Neural cell (in vitro differentiated cells): ENCODE measurements around the gene SNX10. TPM values are rescaled to one million over a fixed set of nuclear protein-coding genes. Genes with fewer than 3 reads are reported as not detected.

ENCODE experiments used
- H2AFZ ChIP-seq: fragments of 200-600, 300-800 bp; sonication (generic), shearing (Covaris generic); 2 replicates; pipeline ENCODE4 v1.6.0; 2014; ENCODE audit warnings: low read depth, mild to moderate bottlenecking, antibody characterized with exemption, low read length, moderate library complexity
- H3F3A ChIP-seq: fragments of 200-600 bp; shearing (Covaris generic); 2 replicates; pipeline ENCODE4 v1.6.1; 2016; ENCODE audit warnings: mild to moderate bottlenecking, moderate library complexity, mixed read lengths, antibody characterized with exemption, low read length; ENCODE audit not compliant: insufficient read depth, poor library complexity, severe bottlenecking
- H3K27ac ChIP-seq: fragments of 200-600, 300-800 bp; sonication (generic), shearing (Covaris generic); 2 replicates; pipeline ENCODE4 v1.5.1; 2014; ENCODE audit warnings: mild to moderate bottlenecking, low read length, moderate library complexity
- H3K27me3 ChIP-seq: fragments of 300-800, 200-600 bp; sonication (generic), shearing (Covaris generic); 2 replicates; pipeline ENCODE4 v1.6.0; 2014; ENCODE audit warnings: mild to moderate bottlenecking, low read depth, low read length, moderate library complexity; ENCODE audit not compliant: insufficient read depth
- H3K36me3 ChIP-seq: fragments of 300-800, 200-600 bp; sonication (generic), shearing (Covaris generic); 2 replicates; pipeline ENCODE4 v1.5.1; 2014; ENCODE audit warnings: mild to moderate bottlenecking, antibody characterized with exemption, low read length, moderate library complexity; ENCODE audit not compliant: insufficient read depth
- H3K4me2 ChIP-seq: fragments of 300-800, 200-600 bp; sonication (generic), shearing (Covaris generic); 2 replicates; pipeline ENCODE4 v1.6.0; 2014; ENCODE audit warnings: mild to moderate bottlenecking, low read length
- H3K4me3 ChIP-seq: fragments of 300-800, 200-600 bp; sonication (generic), shearing (Covaris generic); 2 replicates; pipeline ENCODE4 v1.5.1; 2014; ENCODE audit warnings: mild to moderate bottlenecking, low read length, moderate library complexity
- H3K79me2 ChIP-seq: fragments of 200-600 bp; shearing (Covaris generic); replicated peaks from 2 replicates; pipeline ENCODE4 v1.6.0; 2014; ENCODE audit warnings: mild to moderate bottlenecking, low read length, moderate library complexity; ENCODE audit not compliant: insufficient read depth
- H3K9ac ChIP-seq: fragments of 300-800, 200-600 bp; sonication (generic), shearing (Covaris generic); 2 replicates; pipeline ENCODE4 v1.6.1; 2016; ENCODE audit warnings: mild to moderate bottlenecking, low read length, mixed read lengths
- H3K9me2 ChIP-seq: fragments of 200-600 bp; shearing (Covaris generic); 2 replicates; pipeline ENCODE4 v1.6.1; 2016; ENCODE audit warnings: mild to moderate bottlenecking, low read length, mixed read lengths; ENCODE audit not compliant: insufficient read depth
- H3K9me3 ChIP-seq: fragments of 200-600, 300-800 bp; sonication (generic), shearing (Covaris generic); 2 replicates; pipeline ENCODE4 v1.6.1; 2016; ENCODE audit warnings: mild to moderate bottlenecking, mixed run types, low read length, moderate library complexity, mixed read lengths
- H4K20me1 ChIP-seq: fragments of 200-600 bp; shearing (Covaris generic); 2 replicates; pipeline ENCODE4 v1.6.1; 2016; ENCODE audit warnings: mild to moderate bottlenecking, mixed run types; ENCODE audit not compliant: insufficient read depth
- CTCF ChIP-seq: fragments of 450-650 bp; IDR thresholded peaks from 2 replicates; pipeline ENCODE4 v1.5.1; 2014; ENCODE audit warnings: antibody characterized with exemption, mild to moderate bottlenecking, moderate library complexity; ENCODE audit not compliant: poor library complexity, severe bottlenecking
- EP300 ChIP-seq: fragments of 450-650 bp; conservative IDR thresholded peaks from 2 replicates; pipeline ENCODE4 v1.6.1; 2014; ENCODE audit warnings: antibody characterized with exemption, mild to moderate bottlenecking, moderate library complexity; ENCODE audit not compliant: poor library complexity, severe bottlenecking
- EZH2 ChIP-seq: fragments of 200-600, 300-800 bp; shearing (Covaris generic), sonication (generic); IDR thresholded peaks from 2 replicates; pipeline ENCODE4 v1.6.1; 2014; ENCODE audit warnings: antibody characterized with exemption, low read length, borderline replicate concordance, mild to moderate bottlenecking; ENCODE audit not compliant: insufficient read depth, poor library complexity, severe bottlenecking
- MXI1 ChIP-seq: fragments of 450-650 bp; conservative IDR thresholded peaks from 2 replicates; pipeline ENCODE4 v1.6.1; 2014; ENCODE audit warnings: antibody characterized with exemption, mild to moderate bottlenecking; ENCODE audit not compliant: poor library complexity, severe bottlenecking
- POLR2AphosphoS5 ChIP-seq: IDR thresholded peaks from 2 replicates; pipeline ENCODE4 v1.6.1; 2012
- RAD21 ChIP-seq: fragments of 450-650 bp; conservative IDR thresholded peaks from 2 replicates; pipeline ENCODE4 v1.6.1; 2014; ENCODE audit warnings: antibody characterized with exemption, mild to moderate bottlenecking, moderate library complexity
- REST ChIP-seq: IDR thresholded peaks from 2 replicates; pipeline ENCODE4 v1.6.1; 2012; ENCODE audit warnings: borderline replicate concordance
- SMC3 ChIP-seq: fragments of 450-650 bp; conservative IDR thresholded peaks from 2 replicates; pipeline ENCODE4 v1.6.1; 2014; ENCODE audit warnings: antibody characterized with exemption, mild to moderate bottlenecking, moderate library complexity; ENCODE audit not compliant: poor library complexity
- TAF1 ChIP-seq: IDR thresholded peaks from 2 replicates; pipeline ENCODE4 v1.6.1; 2012; ENCODE audit warnings: low read depth
- polyA plus RNA-seq: library from polyadenylated mRNA; depleted of rRNA; stranded (reverse); fragments of >200 nt; gene quantifications from 2 replicates; pipeline ENCODE4 v1.2.3, GENCODE V29; 2014

The SNX10 gene
- polyA plus RNA-seq, 1 donor from 2014 or later = 25.6 TPM

GRCh38 chr7:26349005-26349915 lies 57.6 kb downstream of the SNX10 start:
- Histone ChIP-seq H3K27ac (no peak overlapping the region), H3K27me3 (no peaks in the 10 kb centered on the region), H4K20me1 (no peaks in the 10 kb centered on the region), H3K9ac (no peak overlapping the region), H3K79me2 (no peaks in the 10 kb centered on the region), H3K9me3 (no peaks in the 10 kb centered on the region), H3K9me2 (no peaks in the 10 kb centered on the region), H3F3A (no peaks in the 10 kb centered on the region), H3K4me3 (no peak overlapping the region), H3K4me2 (no peak overlapping the region), H2AFZ (no peak overlapping the region), H3K36me3 (no peaks in the 10 kb centered on the region)
- no peak for TF ChIP-seq REST
- no peak for TF ChIP-seq EZH2
- TF ChIP-seq MXI1 = no peak
- no peak for TF ChIP-seq RAD21
- no peak for TF ChIP-seq EP300
- TF ChIP-seq POLR2AphosphoS5 = no peak
- no peak for TF ChIP-seq TAF1
- TF ChIP-seq SMC3 = no peak
- no peak for TF ChIP-seq CTCF

GRCh38 chr7:26351171-26351570 lies 59.5 kb downstream of the SNX10 start:
- no peaks in the 10 kb centered on the region for H3K9me2 ChIP-seq
- H3F3A ChIP-seq = no peaks in the 10 kb centered on the region
- H3K9ac ChIP-seq = no peak overlapping the region
- H3K4me3 ChIP-seq = no peak overlapping the region
- H3K9me3 ChIP-seq = no peaks in the 10 kb centered on the region
- H3K79me2 ChIP-seq = no peaks in the 10 kb centered on the region
- no peak for TF ChIP-seq POLR2AphosphoS5
- TF ChIP-seq EP300 = no peak
- no peak for TF ChIP-seq MXI1
- TF ChIP-seq EZH2 = no peak
- no peak for TF ChIP-seq RAD21
- no peak for TF ChIP-seq TAF1
- TF ChIP-seq SMC3 = no peak
- no peak for TF ChIP-seq CTCF
- no peak for TF ChIP-seq REST
- no peaks in the 10 kb centered on the region for H3K36me3 ChIP-seq
- H3K27ac ChIP-seq = no peak overlapping the region
- H3K4me2 ChIP-seq = no peak overlapping the region
- H2AFZ ChIP-seq = no peak overlapping the region
- no peaks in the 10 kb centered on the region for H3K27me3 ChIP-seq
- no peaks in the 10 kb centered on the region for H4K20me1 ChIP-seq
